Measurements from ENCODE around the gene WDR54.

GRCh38 chr2:74419345-74419744 is 2.2 kb upstream of the WDR54 start:
- TF ChIP-seq CTCF (IDR thresholded peaks at IDR 0.05; ENCODE audit: low read length): no peak
- no peak for TF ChIP-seq EZH2 (IDR thresholded peaks at IDR 0.05; ENCODE audit: borderline replicate concordance, low read length)

Data from OCI-LY1 (cell line).